ENCODE measurements around the gene SULT2B1. TPM values are rescaled to one million over a fixed set of nuclear protein-coding genes. Genes with fewer than 3 reads are reported as not detected.
A peak's percentile ranks its signal among the peaks of the same experiment; 100 is the strongest.

Gene SULT2B1
- total and polyA plus RNA-seq, 2 of the 4 experiments (the other 2 are of a cell fraction): 0.09 TPM; not detected in 1

- Histone ChIP-seq H3K27ac (ENCODE audit: insufficient read depth, low read length) (no peak overlapping the region), H3K18ac (ENCODE audit: low read depth, low read length) (no peak overlapping the region)
Measured at GRCh38 chr19:48616491-48617056, 64.6 kb downstream of the SULT2B1 start.

More at GRCh38 chr19:48616491-48617056, 64.6 kb downstream of the SULT2B1 start:
- CTCF ChIA-PET: interaction anchor here (1.3 kb wide), 1 partner anchor 128 kb away, joined by 5 read pairs; no protein-coding TSS in a partner anchor
- Histone ChIP-seq H2AK5ac (ENCODE audit: low read depth, low read length) (no peak overlapping the region), H3K4me3 (ENCODE audit: insufficient read depth, low read depth, low read length) (no peak overlapping the region), H3K4ac (ENCODE audit: low read depth, low read length) (no peak overlapping the region), H2BK15ac (ENCODE audit: low read depth, low read length) (no peak overlapping the region), H3K27me3 (ENCODE audit: control insufficient read depth, insufficient read depth, low read length) (no peaks in the 10 kb centered on the region), H3K4me2 (ENCODE audit: low read depth, low read length) (no peak overlapping the region; the same call in 1 of the 2 replicates), H2BK120ac (ENCODE audit: low read depth, low read length) (no peak overlapping the region), H3K14ac (replicated peaks; ENCODE audit: low read depth, low read length) (no peak overlapping the region), H3K23ac (ENCODE audit: low read depth, low read length) (no peak overlapping the region), H3K9me1 (ENCODE audit: insufficient read depth, low read length) (peaks cover 4% of the 10 kb centered on the region), H3K9ac (ENCODE audit: low read depth, low read length) (peak overlapping the region; percentile 99; the same call in 1 of the 2 replicates), H2AK9ac (replicated peaks; ENCODE audit: low read depth, low read length, poor library complexity) (no peak overlapping the region), H3K9me3 (ENCODE audit: control insufficient read depth, insufficient read depth, low read length) (no peaks in the 10 kb centered on the region), H3K4me1 (ENCODE audit: control insufficient read depth, insufficient read depth, low read length) (peaks cover 8% of the 10 kb centered on the region), H2AFZ (replicated peaks; ENCODE audit: low read length, poor library complexity) (no peak overlapping the region), H4K20me1 (ENCODE audit: insufficient read depth, low read length) (peaks cover 53% of the 10 kb centered on the region), H2BK5ac (ENCODE audit: low read depth, low read length, poor library complexity, severe bottlenecking) (no peak overlapping the region), H2BK20ac (ENCODE audit: low read depth, low read length) (no peak overlapping the region), H3K36me3 (ENCODE audit: control insufficient read depth, insufficient read depth, low read length) (peaks cover 28% of the 10 kb centered on the region), H4K91ac (ENCODE audit: insufficient read depth, low read depth, low read length) (no peak overlapping the region), H3K56ac (ENCODE audit: extremely low read depth, insufficient read depth, low read length) (no peak overlapping the region), H4K5ac (ENCODE audit: low read depth, low read length) (no peak overlapping the region), H4K8ac (ENCODE audit: low read depth in 2 of 2, low read length in 2 of 2) (no peak overlapping the region), H3K79me1 (ENCODE audit: low read depth in 1 of 2, low read length in 2 of 2) (peaks cover 16 to 47% of the 10 kb centered on the region in 2 experiments; a peak in 3 of 4 replicates)
- ATAC-seq (ENCODE audit: low read depth) (no peak), DNase-seq (no peak)
- WGBS, 2 experiments (ENCODE audit: extremely low coverage in 2 of 2, insufficient read length in 1 of 2): 50% methylated on average over 1 of the region's 12 CpGs; no CpG with 5 or more reads in 1 of the 2 experiments
- no peak for TF ChIP-seq ELK1 (IDR thresholded peaks at IDR 0.05; ENCODE audit: borderline replicate concordance, low read depth, low read length)
- TF ChIP-seq FOS (IDR thresholded peaks at IDR 0.05; ENCODE audit: low read depth, low read length): no peak
- TF ChIP-seq MAFK (IDR thresholded peaks at IDR 0.05; ENCODE audit: low read depth, low read length): no peak
- no peak for TF ChIP-seq CTCF (conservative IDR thresholded peaks at IDR 0.05; ENCODE audit: low read depth, low read length)
- no peak for TF ChIP-seq RAD21 (IDR thresholded peaks at IDR 0.05; ENCODE audit: low read length)
- no peak for TF ChIP-seq BHLHE40 (IDR thresholded peaks at IDR 0.05; ENCODE audit: low read depth, low read length)
- TF ChIP-seq USF2 (IDR thresholded peaks at IDR 0.05; ENCODE audit: low read depth, low read length): no peak
- TF ChIP-seq CHD1 (IDR thresholded peaks at IDR 0.05; ENCODE audit: low read depth, low read length): no peak
- TF ChIP-seq CEBPB (IDR thresholded peaks at IDR 0.05; ENCODE audit: low read depth, low read length): no peak
- no peak for TF ChIP-seq NFE2L2 (IDR thresholded peaks at IDR 0.05; ENCODE audit: low read depth, low read length)
- TF ChIP-seq POLR2A (IDR thresholded peaks at IDR 0.05; ENCODE audit: low read depth, low read length): no peak
- intact Hi-C loops (cut with micrococcal nuclease): no loop called here
- POLR2A ChIA-PET (ENCODE audit: unreplicated experiment): interaction anchor here (0.6 kb wide), 1 partner anchor 355 kb away, joined by 4 read pairs; no protein-coding TSS in a partner anchor
- BruUV-seq (replicated peaks): no TSS peak
- in situ Hi-C loops (cut with MboI; ENCODE audit: low sequenced_read_pairs): no loop called here
- dilution Hi-C loops (cut with HindIII; ENCODE audit: low sequenced_read_pairs, unreplicated experiment): no loop called here
